NCI-H524 (cell line): ENCODE results near the gene FAM83D.

Experiments used
- DNase-seq, 2 experiments: peaks; one replicate each; lab custom pipeline; 2025; lab: John Stamatoyannopoulos, UW

The FAM83D gene

DNA sequence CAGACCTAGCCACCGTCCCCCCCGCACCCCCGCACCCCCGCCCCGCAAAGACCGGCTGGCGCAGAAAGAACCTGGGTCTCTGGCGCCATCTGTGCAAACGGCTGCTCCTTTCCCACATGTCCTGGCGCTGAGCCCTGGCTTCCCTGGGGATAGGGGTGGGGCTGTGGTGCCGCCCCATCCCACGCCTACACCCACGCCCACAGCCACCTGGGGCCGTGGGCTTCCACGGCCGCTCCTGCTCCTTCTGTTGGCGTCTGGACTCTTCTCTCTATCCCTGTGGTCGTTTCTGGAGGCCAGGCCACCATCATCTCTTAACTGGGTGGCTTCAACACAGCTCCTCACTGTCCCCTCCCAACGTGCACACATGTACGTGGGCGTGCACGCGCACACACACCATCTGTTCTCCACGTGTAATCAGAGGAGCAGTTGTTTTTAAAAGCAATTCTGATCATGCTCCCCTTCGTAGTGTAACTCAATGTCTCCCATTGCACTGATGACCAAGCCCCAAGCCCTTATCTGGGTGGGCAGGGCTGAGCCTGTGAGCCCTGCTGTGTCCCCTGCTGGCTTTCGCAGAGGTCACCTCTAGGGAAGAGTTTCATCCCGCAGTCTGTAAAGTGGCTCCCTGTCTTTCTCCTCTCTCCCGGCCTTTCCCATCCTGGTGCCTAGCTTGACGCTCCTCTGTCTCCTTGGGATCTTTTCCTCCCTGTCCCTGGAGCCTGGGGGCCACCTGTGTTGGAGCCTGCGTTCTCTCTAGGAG is 31.9 kb upstream of the FAM83D start:
- peak; percentile 94 to 97 for DNase-seq

GRCh38 chr20:38895098-38895949 is 30.9 kb upstream of the FAM83D start:
- DNase-seq, result no peak

GRCh38 chr20:38896009-38896594 is 30.1 kb upstream of the FAM83D start:
- no peak for DNase-seq

DNA sequence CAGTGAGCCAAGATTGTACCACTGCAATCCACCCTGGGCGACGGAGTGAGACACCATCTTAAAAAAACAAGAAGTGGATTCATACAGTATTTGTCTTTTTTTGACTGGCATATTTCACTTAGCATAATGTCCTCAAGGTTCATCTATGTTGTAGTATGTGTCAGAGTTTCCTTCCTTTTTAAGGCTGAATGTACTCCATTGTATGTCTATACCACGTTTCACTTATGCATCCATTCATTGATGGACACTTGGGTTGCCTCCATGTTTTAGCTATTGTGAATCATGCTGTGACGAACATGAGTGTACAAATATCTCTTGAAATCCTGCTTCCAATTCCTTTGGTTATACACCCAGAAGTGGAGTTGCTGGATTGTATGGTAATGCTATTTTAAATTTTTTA is 28.9 kb upstream of the FAM83D start:
- DNase-seq, result no peak

- no peak for DNase-seq
Observed at GRCh38 chr20:38900606-38901005, 25.6 kb upstream of the FAM83D start.

- DNase-seq, result no peak
Observed at GRCh38 chr20:38902601-38903000, 23.6 kb upstream of the FAM83D start.

DNA sequence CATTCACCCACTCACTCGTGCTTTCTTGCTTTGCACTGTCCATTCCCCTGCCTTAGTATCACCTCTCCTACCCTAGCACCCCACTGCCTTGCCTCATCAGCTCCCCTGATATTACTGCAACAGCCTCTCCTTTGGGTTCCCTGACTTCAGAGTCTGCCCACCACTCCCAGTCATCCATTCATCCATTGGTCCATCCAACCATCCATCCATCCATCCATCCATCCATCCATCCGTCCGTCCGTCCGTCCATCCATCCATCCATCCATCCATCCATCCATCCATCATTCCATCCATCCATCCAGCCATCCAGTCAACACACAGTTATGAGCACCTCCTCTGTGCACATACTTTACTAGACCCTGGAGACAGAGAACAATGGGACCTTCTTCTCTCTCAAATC is 22.9 kb upstream of the FAM83D start:
- no peak for DNase-seq

DNA sequence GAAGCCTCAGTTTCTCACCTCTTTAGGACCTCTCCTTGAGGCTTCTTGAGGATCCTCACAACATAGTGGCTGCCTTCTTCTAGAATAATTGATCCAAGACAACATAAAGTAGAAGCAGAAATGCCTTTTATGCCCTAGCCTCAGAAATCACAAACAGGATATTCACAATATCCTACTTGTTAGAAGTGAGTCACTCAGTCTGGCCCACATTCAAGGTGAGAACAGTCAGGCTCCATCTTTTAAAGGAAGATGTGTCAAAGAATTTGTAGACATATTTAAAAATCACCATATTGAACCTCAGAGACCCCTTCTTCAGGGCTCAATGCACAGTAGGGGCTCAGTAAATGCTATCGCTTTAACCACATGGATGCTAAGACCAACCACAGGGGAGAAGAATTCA is 20.8 kb upstream of the FAM83D start:
- no peak for DNase-seq

GRCh38 chr20:38907918-38908677 is 18.1 kb upstream of the FAM83D start:
- DNase-seq, result no peak

GRCh38 chr20:38915355-38915754 is 10.9 kb upstream of the FAM83D start:
- DNase-seq, result no peak

DNA sequence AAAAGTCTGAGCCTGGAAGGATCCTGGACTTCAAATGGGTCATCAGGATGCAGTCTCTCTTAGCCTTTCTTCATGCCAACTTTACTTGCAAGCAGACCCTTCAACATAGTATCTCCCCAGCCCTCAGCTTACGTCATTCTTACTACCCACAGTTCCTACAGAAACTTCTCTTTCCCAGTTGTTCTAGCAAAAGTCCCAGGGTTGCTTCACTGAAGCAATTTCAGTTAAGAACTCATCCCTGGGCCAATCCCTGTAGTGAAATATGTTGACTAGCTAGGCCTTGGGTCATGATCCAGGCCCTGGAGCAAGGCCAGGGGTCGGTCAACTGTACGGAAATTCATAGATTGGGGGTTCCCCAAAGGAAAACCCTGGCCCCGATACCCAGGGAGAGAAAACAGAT is 8.6 kb upstream of the FAM83D start:
- DNase-seq, result no peak

DNA sequence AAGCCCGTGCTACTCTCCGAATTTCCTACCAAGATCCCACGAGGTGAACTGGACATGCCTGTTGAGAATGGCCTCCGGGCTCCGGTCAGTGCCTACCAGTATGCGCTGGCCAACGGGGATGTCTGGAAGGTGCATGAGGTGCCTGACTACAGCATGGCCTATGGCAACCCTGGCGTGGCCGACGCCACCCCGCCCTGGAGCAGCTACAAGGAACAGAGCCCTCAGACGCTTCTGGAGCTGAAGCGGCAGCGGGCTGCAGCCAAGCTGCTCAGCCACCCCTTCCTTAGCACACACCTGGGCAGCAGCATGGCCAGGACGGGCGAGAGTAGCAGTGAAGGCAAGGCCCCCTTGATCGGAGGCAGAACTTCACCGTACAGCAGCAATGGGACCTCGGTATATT is 8.0 kb upstream of the FAM83D start:
- no peak for DNase-seq

- DNase-seq, result no peak
Observed at GRCh38 chr20:38919683-38920082, 6.5 kb upstream of the FAM83D start.

GRCh38 chr20:38920411-38920810 is 5.8 kb upstream of the FAM83D start:
- DNase-seq, result no peak

DNA sequence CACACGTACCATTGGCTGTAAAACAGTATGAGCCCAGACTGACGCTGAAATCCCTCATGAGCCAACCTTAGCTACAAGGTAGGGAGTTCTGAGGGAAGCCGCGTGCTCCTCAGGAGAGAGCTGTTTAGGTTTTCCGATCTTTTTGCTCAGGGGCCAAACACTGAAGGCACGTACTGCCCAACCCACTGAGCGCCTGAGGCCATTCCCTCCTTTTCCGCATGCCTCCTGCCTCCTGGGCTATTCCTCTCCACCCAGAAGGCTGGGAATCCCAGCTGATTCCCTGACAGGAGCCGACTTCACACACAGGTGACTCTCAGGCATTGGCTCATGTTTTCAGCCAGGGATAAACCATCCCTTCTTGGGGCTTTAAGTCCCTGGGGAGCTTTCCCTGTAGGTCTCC is 5.4 kb upstream of the FAM83D start:
- DNase-seq, result no peak

- no peak for DNase-seq
Observed at GRCh38 chr20:38924718-38925117, 1.5 kb upstream of the FAM83D start.

DNA sequence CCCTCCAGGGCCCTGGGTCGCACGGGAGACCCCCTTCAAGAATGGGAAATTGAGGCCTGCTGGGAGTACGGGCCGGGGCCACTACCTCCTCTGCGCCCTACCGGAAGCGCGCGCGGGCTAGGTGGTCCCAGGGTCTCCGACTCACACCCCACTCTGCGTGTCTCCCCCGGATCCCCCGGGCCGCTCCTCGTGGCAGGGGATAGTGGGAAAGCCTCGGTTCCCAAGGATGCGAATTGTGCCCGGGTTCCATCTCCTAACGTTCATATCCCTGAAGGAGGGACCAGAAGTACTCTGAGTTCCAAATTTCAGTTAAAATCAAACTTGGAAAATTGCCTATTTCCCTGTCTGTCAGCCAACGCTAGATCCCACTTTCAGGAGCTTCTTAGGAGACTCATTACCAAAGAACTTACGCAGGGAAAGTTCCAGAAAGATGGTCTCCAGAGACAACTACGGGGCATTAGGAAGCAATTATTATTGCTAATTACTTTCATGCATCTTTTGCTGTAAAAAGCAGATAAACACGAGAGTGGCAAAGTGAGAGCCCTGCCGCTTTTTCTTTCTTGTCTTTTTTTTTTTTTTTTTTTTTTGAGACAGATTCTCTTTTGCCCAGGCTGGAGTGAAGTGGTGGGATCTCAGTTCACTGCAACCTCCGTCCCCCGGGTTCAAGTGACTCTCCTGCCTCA is 858 bp downstream of the FAM83D start:
- DNase-seq, result no peak

GRCh38 chr20:38927902-38928578 is 1.8 kb downstream of the FAM83D start:
- no peak for DNase-seq

- DNase-seq, result no peak
Observed at GRCh38 chr20:38930242-38930569, 4.0 kb downstream of the FAM83D start.

GRCh38 chr20:38931984-38932383 is 5.8 kb downstream of the FAM83D start:
- DNase-seq, result no peak

GRCh38 chr20:38932457-38933120 is 6.4 kb downstream of the FAM83D start:
- DNase-seq, result no peak
